Activated CD4-positive, alpha-beta T cell treated with anti-CD3 and anti-CD28 coated beads, Interleukin-2, Interleukin-6, amounts not matched to agents 100 ng/mL and 50 ng/mL, durations not matched to agents 16 hours and 8 hours (primary cell): Measurements from ENCODE around the gene ARHGAP19.

Experiments used
- DNase-seq: peaks from one replicate; pipeline ENCODE4 v3.0.0-alpha.2; 2020

Gene ARHGAP19

DNA sequence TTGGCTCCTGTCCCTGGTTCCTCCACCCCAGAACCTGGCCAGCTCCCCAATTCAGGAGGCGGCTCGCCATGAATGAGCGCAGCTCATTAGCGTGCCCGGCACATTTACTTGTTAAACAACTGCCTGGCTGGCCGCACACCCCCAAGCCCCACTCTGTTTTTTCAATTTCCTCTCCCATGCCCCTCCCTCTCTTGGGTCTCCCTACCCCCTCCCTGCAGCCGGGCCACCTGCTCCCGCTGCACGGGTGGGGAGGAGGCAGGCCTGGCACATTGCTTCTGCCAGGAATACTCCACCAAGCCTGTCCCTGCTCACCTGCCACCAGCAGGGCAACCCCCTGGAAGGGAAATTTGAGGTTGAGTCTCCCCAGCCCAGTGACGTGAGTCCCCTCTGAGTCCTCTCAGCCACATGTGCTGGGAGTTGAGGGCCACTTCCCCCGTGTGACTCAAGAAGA lies 104.2 kb downstream of the ARHGAP19 start:
- no peak for DNase-seq

DNA sequence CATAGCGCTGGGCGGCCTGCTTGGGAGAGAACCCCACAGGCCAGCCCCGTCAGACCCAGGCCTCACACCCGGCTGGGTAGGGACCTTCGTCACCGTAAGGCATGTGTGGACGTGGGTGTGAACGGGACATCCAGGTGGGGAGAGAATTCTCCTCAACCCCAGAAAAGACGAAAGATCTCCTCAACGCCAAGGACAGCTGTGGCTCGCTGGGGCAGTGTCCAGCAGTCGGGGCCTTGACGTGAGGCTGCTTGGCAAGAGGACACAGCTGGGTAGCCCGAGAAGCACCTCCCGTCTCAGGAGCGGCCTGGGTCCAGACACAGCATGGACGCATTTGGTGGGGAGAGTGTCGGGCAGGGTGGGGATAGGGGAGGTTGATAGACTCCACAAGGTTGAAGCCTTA lies 105.5 kb downstream of the ARHGAP19 start:
- no peak for DNase-seq

DNA sequence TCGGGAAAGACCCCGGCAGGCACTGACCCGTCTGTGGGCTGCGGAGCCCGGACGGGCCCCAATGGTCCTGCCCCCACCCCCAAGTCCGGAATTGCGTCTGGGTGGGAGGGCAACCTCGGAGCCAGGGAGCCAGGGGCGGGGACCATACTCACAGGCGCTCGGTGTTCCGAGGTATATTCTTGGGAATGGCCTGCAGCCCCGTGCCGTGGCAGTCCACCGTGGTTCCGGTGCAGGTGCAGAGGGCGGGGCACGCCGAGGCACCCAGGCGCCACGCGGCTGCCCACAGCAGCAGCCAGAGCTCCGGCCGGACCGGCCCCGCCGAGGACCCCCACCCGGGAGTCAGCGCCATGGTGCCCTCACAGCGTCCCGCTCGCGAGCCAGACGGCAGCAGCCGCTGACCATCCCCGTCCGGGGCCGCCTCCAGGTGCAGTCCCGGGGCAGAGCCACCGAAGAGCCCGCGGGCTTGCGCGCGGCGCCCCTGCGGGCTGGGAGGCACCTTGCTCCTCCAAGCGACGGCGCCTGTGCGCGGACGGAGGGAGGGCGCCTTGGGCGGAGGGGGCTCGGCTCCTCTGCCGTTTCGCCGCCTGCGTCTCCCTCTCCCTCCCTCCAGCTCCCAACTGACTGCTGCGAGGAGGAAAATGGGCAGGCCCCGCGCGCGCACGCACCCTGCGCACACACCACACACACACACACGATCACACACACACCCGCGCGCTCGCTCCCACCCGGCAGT lies 106.9 kb downstream of the ARHGAP19 start, which contains the start of gene SLIT1:
Gene SLIT1 (minus strand): TSS at position 634 of the 733 bp plus-strand sequence. CDS start 285 bp downstream, at position 349.
- DNase-seq = no peak

DNA sequence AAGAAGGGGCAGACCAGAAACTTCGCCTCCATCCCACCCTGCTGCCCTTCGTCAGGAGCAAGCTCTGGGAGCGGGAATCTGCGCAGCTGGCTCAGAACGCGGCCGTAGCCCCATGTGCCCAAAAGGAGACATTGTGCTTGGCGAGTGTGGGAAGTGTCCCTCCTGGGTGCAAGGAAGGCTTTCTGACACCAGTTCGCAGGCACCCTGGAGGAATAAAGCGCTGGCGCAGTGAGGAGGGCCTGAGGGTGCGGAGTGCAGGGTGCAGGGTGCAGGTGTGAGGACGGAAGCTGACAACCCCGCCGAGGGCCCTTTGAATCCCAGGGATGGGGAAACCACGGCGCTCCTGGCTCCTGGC lies 107.5 kb downstream of the ARHGAP19 start:
- DNase-seq = no peak

DNA sequence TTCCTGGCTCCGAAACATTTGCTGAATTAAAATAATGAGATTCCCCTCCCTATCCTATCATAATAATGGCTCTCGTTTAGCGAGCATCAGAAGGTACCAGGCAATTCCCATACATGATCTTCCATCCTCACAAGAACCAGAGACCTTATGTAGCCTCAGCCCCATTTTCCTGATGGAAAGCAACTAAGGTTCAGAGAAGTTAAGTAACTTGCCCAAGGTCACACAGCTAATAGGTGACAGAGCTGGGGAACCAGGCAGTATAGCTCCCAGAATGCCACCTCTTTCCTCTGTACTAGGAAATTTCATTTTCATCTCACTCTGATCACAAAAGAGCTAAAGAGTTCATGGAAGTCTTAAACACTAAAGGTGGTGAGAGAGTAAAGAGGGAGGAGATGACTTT lies 109.1 kb downstream of the ARHGAP19 start:
- DNase-seq = no peak

DNA sequence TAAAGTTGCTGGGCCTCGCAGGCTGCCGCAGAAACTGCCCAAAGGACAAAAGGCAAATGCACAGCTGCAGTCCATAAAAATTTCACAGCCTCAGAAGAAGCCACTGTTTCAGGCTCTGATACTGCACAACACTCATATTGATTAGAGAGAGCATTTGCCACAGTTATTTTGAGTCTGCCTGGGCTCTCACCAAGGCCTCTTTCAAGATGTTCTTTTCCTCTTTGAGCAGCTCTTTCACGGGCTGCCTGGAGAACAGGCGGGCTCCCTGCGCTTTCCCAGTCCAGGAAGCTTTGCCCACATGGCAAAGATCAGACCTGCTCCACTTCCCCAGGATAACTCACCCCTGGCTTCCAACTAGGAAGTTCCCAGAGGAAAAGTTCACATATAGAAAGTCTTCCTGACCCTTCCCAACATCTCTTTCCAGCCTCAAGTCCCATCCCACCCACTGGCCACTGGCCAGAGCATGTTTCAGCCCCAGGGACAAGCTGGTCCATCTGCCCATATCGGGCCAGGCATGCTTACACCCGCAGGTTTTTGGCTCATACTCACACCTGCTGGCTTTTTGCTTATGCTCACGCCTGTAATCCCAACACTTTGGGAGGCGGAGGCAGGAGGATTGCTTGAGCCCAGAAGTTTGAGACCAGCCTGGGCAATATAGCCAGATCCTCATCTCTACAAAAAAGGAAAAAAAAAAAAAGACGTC lies 110.0 kb downstream of the ARHGAP19 start:
- DNase-seq = no peak

DNA sequence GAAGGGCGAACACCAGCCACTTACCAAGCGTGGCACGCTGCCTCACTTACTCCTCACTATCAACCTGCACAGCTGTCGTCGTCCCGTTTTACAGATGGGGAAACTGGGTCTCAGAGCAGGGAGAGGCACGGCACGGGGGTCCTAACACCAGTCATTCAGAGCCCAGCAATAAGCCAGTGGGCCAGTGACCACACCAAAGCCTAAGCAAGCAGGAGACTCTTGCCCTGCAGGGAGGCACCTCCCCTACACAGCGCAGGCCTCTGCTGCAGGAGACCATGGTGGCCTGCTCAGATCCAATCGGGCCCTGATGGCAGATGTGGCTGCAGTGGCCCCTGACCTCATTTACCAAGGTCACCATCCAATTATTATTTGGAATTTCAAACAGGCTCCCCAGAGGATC lies 111.5 kb downstream of the ARHGAP19 start:
- DNase-seq = no peak

- no peak for DNase-seq
These were observed 112.1 kb downstream of the ARHGAP19 start for GRCh38 chr10:97180363-97180755.

GRCh38 chr10:97179731-97180362 lies 112.6 kb downstream of the ARHGAP19 start:
- no peak for DNase-seq

DNA sequence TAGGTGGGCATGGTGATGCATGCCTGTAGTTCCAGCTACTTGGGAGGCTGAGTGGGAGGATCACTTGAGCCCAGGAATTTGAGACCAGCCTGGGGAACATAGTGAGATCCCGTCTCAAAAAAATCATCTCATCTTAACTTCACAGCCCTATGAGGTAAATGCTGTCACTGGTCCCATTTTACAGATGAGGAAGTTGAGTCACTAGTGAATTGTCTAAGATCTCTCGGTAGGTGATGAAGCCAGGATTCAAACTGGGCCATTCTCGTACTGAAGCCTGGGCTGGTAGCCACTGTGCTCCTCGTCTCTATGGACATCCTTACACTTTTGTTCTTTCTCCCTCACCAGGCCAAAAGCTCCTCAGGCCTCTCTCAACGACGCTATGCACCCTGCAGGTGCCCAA lies 113.1 kb downstream of the ARHGAP19 start:
- DNase-seq = no peak

DNA sequence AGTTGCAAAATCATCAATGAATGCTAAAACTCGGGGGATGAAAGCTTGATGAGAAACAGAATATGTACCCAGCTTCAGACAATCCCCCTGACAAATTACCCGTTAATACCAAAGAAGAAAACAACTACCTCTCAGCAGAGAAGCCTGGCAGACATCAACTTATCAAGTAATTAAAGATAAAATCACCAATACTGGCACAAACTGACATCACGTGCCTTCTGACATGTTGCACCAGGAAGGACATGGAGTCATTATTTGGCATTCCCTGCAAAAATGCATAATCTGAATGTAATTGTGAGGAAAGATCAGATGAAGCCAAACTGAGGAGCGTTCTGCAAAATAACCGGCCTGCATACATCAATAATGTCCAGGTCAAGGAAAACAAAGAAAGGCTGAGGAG lies 114.4 kb downstream of the ARHGAP19 start:
- no peak for DNase-seq

DNA sequence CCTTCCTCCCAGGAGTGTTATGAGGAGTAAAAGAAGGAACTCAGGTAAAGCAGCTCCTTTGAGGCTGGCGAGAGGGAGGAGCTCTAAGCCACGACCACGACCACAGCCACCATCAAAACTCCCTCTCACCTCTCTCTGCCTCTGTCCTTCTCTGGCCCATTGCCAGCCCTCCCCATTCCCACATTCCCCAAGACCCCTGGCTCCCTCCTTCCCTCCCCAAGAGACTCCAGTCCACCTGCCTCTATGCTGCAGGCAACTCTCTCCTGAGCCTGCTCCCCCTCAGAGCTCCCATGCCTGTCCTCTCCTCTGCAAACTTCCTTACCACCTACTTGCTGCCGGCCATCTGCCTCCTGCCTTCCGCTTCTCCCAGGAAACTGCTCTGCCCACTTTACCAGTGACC lies 116.2 kb downstream of the ARHGAP19 start:
- no peak for DNase-seq

- no peak for DNase-seq
These were observed 116.9 kb downstream of the ARHGAP19 start for GRCh38 chr10:97175586-97175985.

GRCh38 chr10:97174941-97175340 lies 117.5 kb downstream of the ARHGAP19 start:
- DNase-seq = no peak

GRCh38 chr10:97174276-97174775 lies 118.1 kb downstream of the ARHGAP19 start:
- no peak for DNase-seq

DNA sequence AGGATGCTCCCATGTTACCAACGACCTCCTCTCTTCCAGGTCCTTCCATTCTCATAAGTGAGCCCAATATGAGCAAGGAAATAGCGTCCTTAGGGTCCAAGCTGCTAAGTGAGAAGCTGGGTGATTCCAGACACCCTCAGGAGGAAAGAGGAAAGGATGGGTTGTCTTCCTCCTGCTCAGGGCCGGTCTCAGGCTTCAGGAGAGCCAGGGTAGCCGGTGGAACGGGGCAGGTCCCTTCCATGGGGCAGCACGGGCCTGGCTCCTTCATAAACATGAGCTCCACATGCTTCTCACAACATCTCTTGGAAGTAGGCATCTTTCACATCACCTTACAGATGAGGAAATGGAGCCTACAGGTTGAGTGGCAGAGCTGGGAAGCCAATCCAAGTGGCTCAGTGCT lies 119.4 kb downstream of the ARHGAP19 start:
- DNase-seq = no peak
